ENCODE results near the gene GRID1.

- TF ChIP-seq SUZ12 (IDR thresholded peaks at IDR 0.05; ENCODE audit: extremely low read depth, insufficient read depth, insufficient read length) (no peak), YY1 (IDR thresholded peaks at IDR 0.05; ENCODE audit: insufficient read depth, insufficient read length) (no peak), ZNF274 (IDR thresholded peaks at IDR 0.05; ENCODE audit: low read depth, low read length) (no peak)
Observed at GRCh38 chr10:86301971-86302370, 64.6 kb downstream of the GRID1 start.
